ENCODE results near the gene RUNX1. TPM values are rescaled to one million over a fixed set of nuclear protein-coding genes. Genes with fewer than 3 reads are reported as not detected.

Gene RUNX1
- total and polyA plus RNA-seq, 2 of the 13 experiments (the other 11 are each of a cell fraction or from before 2014, with no cell fraction given): 5.4 to 6.4 TPM

GRCh38 chr21:34838956-34839820 lies 209.9 kb downstream of the RUNX1 start (continued):
- TF ChIP-seq ZNF296 (CRISPR knock-in tag; conservative IDR thresholded peaks at IDR 0.05): no peak
- TF ChIP-seq ZNF563 (CRISPR knock-in tag; IDR thresholded peaks at IDR 0.05): no peak
- no peak for TF ChIP-seq ZNF407 (CRISPR knock-in tag; IDR thresholded peaks at IDR 0.05; ENCODE audit: not compliant biosample characterization)
- no peak for TF ChIP-seq ZNF784 (CRISPR knock-in tag; IDR thresholded peaks at IDR 0.05; ENCODE audit: borderline replicate concordance)
- TF ChIP-seq ZNF142 (CRISPR knock-in tag; IDR thresholded peaks at IDR 0.05): no peak
- no peak for TF ChIP-seq TCF12 (IDR thresholded peaks at IDR 0.05)
- TF ChIP-seq TCF12 (CRISPR knock-in tag; IDR thresholded peaks at IDR 0.05): no peak

Data from HepG2 (cell line).